Pancreas (tissue), 10 donors: ENCODE measurements around the gene TLR9. TPM values are rescaled to one million over a fixed set of nuclear protein-coding genes. Genes with fewer than 3 reads are reported as not detected.

Experiments used
- ATAC-seq, 4 donors: fragments of 200-7000 bp; cut with Tn5 transposase; one replicate each; pipeline versions ENCODE4 v1.8.0 to v1.9.1; 2020; ENCODE audit warnings: mild to moderate bottlenecking in 4 of 4, moderate library complexity in 4 of 4
- DNase-seq, 6 donors: peaks; one replicate each; pipeline ENCODE4 v3.0.0-alpha.2; 2020
- FAIRE-seq: peaks from 2 replicates; lab custom pipeline; 2012; peaks lifted over from hg19 to GRCh38; lab: Jason Lieb, UNC
- H3K27ac ChIP-seq, 4 donors: fragments of 200-600 bp; sonication (generic); 1 replicate in 3 of 4; 2 replicates in 1 of 4; pipeline versions ENCODE4 v1.5.0 to v1.8.0; 2020
- H3K27me3 ChIP-seq, 4 donors: fragments of 200-600 bp; one replicate each; pipeline ENCODE4 v1.8.0; 2021
- H3K36me3 ChIP-seq, 3 donors: fragments of 200-600 bp; sonication (generic) in 1 of 3; one replicate each; pipeline versions ENCODE4 v1.5.0 to v1.8.0; 2020 to 2021
- H3K4me1 ChIP-seq, 3 donors: fragments of 200-600 bp; one replicate each; pipeline ENCODE4 v1.8.0; 2021
- H3K4me3 ChIP-seq, 4 donors: fragments of 200-600 bp; sonication (generic) in 2 of 4; one replicate each; pipeline versions ENCODE4 v1.5.0 to v1.8.0; 2020 to 2021
- H3K9me3 ChIP-seq, 4 donors: fragments of 200-600 bp; one replicate each; pipeline ENCODE4 v1.8.0; 2021
- WGBS, 2 donors: extraction: QIAGEN DNeasy Blood & Tissue Kit; methylation state at CpG; one replicate each; pipeline ENCODE4 v1.1.7; 2013; 5-methylcytosine and 5-hydroxymethylcytosine counted together
- intact Hi-C, 3 donors: fragments of 100-400 bp; cut with DNase I; formaldehyde crosslinking; loops; one replicate each; pipeline versions ENCODE4 v1.11.1 to v1.14.2; 2022
- polyA plus RNA-seq, 2 donors: library from polyadenylated mRNA; stranded (reverse); fragments of 200-250 nt; gene quantifications; one replicate each; pipeline ENCODE4 v1.2.3, GENCODE V29; 2013
- total RNA-seq, 6 donors: library from RNA; stranded (reverse); fragmentation: NEBNext Ultra II Directional in 4 of 6; extraction: Animal tissue kit (Norgen Biotek cat#: 25700) in 4 of 6; gene quantifications; one replicate each; pipeline versions ENCODE4 v1.2.1 to v1.2.4, GENCODE V29; 2021 to 2023
- TF ChIP-seq, protein P1 (sequence below), 4 donors: fragments of 200-600 bp; sonication (generic) in 3 of 4; IDR thresholded peaks; one replicate each; pipeline versions ENCODE4 v1.5.0 to v1.8.0; 2021; ENCODE audit warnings: antibody characterized with exemption in 4 of 4
- donor health status: healthy with polysubstance abuse.
- donor health status: DM: no; HTN: no; CAD: no; lungs with moderate emphysema.
- donor health status: DM: no; HTN: no; CAD: no.
- donor health status: control.
- donor health status: control.
- donor health status: Bipolar disorder and iron deficiency.
- donor health status: DM: yes; HTN: yes; CAD: no.
- donor health status: DM: no; HTN: no; CAD: no.
- donor health status: DM: no; HTN: no; CAD: no.
- donor health status: DM: yes; HTN: yes; CAD: no.

Gene TLR9
- total and polyA plus RNA-seq, 8 donors: 0.03 to 0.47 (median 0.05) TPM; not detected in 2

DNA sequence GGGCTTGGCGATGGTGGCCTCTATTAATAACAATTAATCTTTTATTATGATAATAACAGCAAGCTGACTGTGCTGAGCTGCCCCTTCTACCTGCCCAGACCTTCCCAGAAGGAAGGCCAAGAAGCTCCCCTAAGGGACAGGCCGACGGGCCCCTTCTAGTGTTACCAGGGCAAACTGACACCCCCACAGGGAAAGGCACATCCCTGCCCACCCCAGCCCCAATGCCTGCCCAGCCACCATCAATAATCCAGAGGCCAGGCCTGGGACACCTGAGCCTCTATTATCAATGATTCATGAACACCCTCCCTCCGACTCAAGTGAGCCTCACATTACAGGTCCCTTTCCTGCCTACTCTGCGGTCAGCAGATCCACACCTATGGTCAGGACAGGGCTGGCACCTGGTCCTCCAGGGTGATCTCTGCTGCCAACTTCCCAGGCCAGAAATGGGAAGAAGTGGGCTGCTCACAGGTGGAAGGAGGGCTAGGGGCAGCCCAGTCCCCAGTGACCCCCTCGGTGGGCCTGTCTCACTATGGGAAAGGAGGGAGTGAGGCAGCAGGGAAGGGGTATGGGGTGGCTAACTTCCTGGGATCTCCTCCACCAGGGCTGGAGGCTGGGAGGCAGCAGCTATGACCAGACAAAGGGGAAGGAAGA, 11.7 kb upstream of the TLR9 start:
- ATAC-seq: no peak

DNA sequence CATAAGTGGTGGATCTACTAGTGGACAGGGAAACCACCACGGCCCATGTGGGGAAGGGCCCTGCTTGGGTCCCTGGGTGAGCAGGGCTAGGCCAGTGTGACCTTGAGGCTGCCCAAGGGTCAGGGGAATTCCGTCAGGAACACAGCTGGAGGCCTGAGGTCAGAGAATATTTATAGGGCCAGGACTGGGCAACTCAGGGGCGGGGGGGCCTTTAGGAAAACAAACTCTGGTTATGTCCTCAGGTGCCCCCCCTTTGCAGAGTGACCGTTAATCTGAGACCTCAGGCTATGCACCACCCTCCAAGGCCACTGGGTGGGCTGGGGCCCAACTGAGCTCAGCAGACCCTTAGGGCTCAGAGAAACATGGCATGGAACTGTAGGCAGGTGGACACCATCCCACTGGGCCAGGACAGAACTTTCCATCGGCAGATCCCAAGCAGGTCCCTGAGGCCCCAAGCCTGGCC, 11.0 kb upstream of the TLR9 start:
- peaks cover 11 to 26% (median 25%) of the 10 kb centered on the region in 3 donors for H3K4me1 ChIP-seq
- no peak overlapping the region for H3K4me3 ChIP-seq
- no peak for ATAC-seq
- H3K27me3 ChIP-seq: no peaks in the 10 kb centered on the region
- DNase-seq: peak in 1 of 6 donors; percentile 22
- H3K27ac ChIP-seq: peak overlapping the region in 3 of 4 donors; percentile 62 to 89 (median 82)
- intact Hi-C loops: no loop called here
- no peak for FAIRE-seq
- H3K9me3 ChIP-seq: no peaks in the 10 kb centered on the region
- 54 to 61% methylated on average over 5 of the region's 5 CpGs for WGBS, 2 donors
- H3K36me3 ChIP-seq: no peaks in the 10 kb centered on the region
- TF ChIP-seq, protein P1, sequence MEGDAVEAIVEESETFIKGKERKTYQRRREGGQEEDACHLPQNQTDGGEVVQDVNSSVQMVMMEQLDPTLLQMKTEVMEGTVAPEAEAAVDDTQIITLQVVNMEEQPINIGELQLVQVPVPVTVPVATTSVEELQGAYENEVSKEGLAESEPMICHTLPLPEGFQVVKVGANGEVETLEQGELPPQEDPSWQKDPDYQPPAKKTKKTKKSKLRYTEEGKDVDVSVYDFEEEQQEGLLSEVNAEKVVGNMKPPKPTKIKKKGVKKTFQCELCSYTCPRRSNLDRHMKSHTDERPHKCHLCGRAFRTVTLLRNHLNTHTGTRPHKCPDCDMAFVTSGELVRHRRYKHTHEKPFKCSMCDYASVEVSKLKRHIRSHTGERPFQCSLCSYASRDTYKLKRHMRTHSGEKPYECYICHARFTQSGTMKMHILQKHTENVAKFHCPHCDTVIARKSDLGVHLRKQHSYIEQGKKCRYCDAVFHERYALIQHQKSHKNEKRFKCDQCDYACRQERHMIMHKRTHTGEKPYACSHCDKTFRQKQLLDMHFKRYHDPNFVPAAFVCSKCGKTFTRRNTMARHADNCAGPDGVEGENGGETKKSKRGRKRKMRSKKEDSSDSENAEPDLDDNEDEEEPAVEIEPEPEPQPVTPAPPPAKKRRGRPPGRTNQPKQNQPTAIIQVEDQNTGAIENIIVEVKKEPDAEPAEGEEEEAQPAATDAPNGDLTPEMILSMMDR (IDR thresholded peaks at IDR 0.05): no peak

More for the DNA sequence above, 11.7 kb upstream of the TLR9 start:
- 74 to 80% methylated on average over 6 of the region's 6 CpGs for WGBS, 2 donors
- FAIRE-seq (no peak), DNase-seq (no peak)
- Histone ChIP-seq H3K36me3 (no peaks in the 10 kb centered on the region), H3K4me3 (peak overlapping the region in 1 of 4 donors; percentile 97), H3K9me3 (no peaks in the 10 kb centered on the region), H3K4me1 (peaks cover 11 to 26% (median 25%) of the 10 kb centered on the region in 3 donors), H3K27me3 (no peaks in the 10 kb centered on the region), H3K27ac (peak overlapping the region; percentile 62 to 89 (median 76))
- TF ChIP-seq, protein P1 (IDR thresholded peaks at IDR 0.05): no peak
- intact Hi-C loops: no loop called here

DNA sequence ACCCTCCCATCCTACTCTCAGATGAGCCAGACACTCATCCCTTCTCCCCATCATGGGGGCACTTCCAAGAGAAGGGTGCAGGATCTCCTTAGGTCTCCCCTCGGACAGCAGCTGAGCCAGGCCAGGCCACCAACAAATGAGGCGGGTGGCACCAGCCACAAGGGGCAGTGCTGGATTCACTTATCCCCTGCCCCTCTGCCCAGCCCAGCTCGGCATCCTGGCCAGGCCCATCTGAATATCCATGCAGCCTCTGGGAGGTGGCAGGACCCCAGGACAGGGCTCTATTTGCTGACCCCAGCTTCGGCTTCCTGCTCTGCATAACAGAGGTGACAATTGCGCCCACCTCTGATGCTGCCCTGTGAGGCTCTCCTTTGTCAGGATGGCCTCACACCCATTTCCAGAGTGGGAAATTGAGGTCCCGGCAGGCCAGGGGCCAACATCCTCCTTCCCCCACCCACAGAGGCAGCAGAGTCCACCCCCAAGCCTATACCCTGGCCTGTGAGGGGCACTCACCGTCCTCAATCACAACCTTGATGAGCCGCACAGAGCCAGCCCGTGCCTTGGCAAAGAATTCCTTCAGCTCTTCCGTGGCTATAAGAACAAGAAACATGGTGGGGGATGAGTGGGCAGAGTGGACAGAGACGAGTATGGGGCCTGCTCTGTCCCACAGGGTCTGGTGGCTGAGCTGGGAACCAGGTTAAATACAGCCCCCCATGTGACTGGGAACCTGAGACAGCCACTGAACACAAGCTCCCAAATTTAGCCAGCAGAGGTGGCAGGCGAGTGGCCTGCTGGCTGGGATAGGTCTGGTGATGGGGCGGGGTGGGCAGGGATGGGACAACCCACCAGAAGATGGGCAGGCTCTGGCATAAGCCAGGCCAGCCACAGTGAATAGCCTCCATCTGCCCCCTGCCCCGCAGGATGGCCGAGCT, 9.3 kb upstream of the TLR9 start:
- H3K36me3 ChIP-seq: peaks cover 0 to 14% (median 1%) of the 10 kb centered on the region in 3 donors
- WGBS, 2 donors: 87 to 90% methylated on average over 15 of the region's 15 CpGs
- intact Hi-C loops: loop anchor here in 1 of 3 donors (5.0 kb wide), 1 partner anchor 108 kb away; no protein-coding TSS in a partner anchor
- no peaks in the 10 kb centered on the region for H3K27me3 ChIP-seq
- DNase-seq (peak in 1 of 6 donors; percentile 37), FAIRE-seq (no peak), ATAC-seq (no peak)
- peaks cover 11 to 25% (median 24%) of the 10 kb centered on the region in 3 donors for H3K4me1 ChIP-seq
- no peak overlapping the region for H3K4me3 ChIP-seq
- TF ChIP-seq, protein P1 (IDR thresholded peaks at IDR 0.05): no peak
- H3K9me3 ChIP-seq: no peaks in the 10 kb centered on the region
- no peak overlapping the region for H3K27ac ChIP-seq

DNA sequence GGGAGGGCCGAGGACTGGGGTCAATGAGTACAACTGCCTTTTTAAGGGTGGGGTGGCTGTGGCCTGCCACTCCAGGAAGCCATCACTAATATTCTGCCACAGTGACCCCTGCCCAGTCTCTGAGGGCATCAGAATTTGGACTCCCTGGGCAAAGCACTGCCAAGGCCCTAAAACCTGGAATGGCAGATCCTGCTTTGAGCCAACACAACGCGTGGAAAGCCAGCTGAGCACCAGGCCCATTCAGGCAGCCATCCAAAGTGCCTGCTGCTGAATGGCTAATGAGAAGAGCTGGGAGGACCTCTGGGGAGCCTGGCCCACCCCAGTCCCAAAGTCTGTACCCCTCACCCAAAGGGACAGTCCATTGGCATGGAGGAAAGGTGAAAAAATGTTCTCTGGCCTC, 8.5 kb upstream of the TLR9 start:
- H3K27ac ChIP-seq: no peak overlapping the region
- no peaks in the 10 kb centered on the region for H3K9me3 ChIP-seq
- TF ChIP-seq, protein P1 (IDR thresholded peaks at IDR 0.05): no peak
- no peak for ATAC-seq
- H3K27me3 ChIP-seq: no peaks in the 10 kb centered on the region
- 71 to 77% methylated on average over 3 of the region's 3 CpGs for WGBS, 2 donors
- peaks cover 0 to 23% (median 5%) of the 10 kb centered on the region in 3 donors for H3K36me3 ChIP-seq
- H3K4me3 ChIP-seq: no peak overlapping the region
- no peak for DNase-seq
- intact Hi-C loops: loop anchor here in 1 of 3 donors (5.0 kb wide), 1 partner anchor 108 kb away; no protein-coding TSS in a partner anchor
- FAIRE-seq: no peak
- H3K4me1 ChIP-seq: peaks cover 11 to 25% (median 20%) of the 10 kb centered on the region in 3 donors
